DMS 273 (cell line): ENCODE results near the gene ABHD6.
"Not testable (repeated sequence)": the region's sequence is repeated elsewhere in the genome, so short reads cannot be mapped to it uniquely, and the experiment has no call there.

Source experiments
- DNase-seq: peaks from one replicate; lab custom pipeline; 2025; ENCODE audit not compliant: unreplicated experiment; lab: John Stamatoyannopoulos, UW

The ABHD6 gene

GRCh38 chr3:58273362-58273761, 35.8 kb downstream of the ABHD6 start:
- DNase-seq: not testable (repeated sequence)

DNA sequence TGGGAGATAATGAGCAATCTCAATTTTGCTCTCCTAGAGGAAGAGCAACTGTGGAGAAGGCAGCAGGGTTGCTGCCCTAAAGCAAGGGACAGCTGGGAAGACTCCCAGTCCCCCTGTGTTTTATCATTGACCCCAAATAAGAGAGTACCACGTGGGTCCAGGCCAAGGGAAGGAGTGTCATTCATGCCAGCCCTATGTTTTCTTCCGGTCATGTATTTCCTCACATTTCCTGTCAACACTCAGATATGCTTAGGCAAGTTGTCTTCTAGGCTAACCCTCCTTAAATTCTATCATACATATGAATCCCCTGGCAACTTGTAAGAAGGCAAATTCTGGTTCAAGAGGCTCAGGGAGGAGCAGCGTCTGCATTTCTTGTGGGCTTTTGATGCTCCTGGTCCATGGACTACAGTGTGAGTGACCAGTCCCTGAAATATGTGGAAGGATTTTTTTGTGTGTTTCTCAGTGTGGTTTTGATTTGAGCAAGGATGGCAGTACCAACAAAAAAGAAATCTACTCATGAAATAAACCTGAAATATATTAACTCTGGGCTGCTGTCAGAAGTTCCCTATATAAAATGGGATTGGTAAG, 36.5 kb downstream of the ABHD6 start:
- no peak for DNase-seq

DNA sequence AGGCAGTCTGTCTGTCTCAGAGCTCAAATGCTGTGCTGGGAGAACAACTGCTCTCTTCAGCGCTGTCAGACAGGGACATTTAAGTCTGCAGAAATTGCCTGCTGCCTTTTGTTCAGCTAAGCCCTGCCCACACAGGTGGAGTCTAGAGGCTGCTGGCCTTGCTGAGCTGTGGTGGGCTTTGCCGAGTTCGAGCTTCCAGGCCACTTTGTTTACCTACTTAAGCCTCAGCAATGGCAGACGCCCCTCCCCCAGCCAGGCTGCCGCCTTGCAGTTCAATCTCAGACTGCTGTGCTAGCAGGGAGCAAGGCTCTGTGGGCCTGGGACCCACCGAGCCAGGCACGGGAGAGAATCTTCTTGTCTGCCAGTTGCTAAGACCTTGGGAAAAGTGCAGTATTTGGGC, 43.5 kb downstream of the ABHD6 start:
- no peak for DNase-seq

DNA sequence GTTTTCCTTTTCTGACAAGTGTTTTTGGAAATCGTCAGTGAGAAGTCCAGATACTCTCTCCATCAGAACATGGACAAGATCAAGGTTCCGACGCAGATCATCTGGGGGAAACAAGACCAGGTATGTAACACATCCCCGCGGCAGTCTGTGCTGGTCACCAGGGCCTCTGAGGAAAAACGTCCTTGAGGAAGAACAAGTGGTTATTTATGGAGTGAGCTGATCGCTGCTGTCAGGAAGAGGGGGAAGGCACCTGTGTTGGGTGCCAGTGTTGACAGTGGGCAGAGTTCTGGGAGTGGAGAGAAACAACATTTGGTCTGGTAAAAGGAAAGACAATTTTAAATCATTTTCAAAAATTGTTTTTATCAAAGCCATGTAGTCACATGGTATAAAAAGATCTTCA, 47.7 kb downstream of the ABHD6 start:
- DNase-seq: no peak

GRCh38 chr3:58287354-58287753, 49.8 kb downstream of the ABHD6 start:
- DNase-seq: no peak

DNA sequence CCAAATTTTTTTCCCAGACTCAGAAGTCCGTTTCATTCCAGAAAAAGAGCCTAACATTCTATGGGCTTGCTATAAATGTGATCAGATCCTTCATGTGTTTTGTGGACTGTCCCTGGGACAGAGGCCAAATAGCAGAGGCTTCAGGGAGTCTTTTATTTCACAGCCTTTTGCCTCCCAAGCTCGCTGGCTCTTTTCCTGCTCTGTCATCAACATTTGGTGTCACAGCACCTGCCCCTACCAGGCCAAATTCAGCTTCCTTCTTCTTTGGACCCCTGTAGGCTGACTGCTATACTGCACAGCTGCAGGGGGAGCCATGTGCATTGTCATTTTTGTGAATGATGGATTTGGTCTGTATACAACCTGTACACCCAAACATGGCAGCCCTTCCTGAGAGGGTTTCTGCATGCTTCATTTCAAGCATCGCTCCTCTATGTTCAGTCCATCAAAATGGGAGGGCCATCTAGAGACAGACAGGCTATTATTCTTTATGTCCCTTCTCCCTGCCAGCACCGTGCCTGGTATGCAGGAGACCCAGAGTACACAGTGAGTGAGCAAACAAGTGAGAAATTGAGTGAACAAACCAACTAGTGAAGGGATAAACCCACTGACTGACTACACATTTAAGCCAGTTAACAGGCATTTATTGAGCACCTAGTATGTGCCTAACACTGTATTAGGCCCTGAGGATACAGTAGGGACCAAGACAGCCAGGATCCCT, 50.6 kb downstream of the ABHD6 start:
- DNase-seq: no peak

DNA sequence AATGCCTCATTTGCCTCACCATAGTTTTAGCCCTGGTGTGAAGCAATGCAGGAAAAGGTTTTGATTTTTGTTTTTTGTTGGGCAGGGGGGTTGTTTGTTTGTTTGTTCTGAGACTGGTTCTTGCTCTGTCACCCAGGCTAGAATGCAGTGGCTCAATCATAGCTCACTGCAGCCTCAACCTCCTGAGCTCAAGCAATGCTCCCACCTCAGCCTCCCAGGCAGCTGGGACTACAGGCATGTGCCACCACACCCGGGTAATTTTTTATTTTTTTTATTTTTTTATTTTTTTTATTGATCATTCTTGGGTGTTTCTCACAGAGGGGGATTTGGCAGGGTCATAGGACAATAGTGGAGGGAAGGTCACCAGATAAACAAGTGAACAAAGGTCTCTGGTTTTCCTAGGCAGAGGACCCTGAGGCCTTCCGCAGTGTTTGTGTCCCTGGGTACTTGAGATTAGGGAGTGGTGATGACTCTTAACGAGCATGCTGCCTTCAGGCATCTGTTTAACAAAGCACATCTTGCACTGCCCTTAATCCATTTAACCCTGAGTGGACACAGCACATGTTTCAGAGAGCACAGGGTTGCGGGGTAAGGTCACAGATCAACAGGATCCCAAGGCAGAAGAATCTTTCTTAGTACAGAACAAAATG, 51.5 kb downstream of the ABHD6 start:
- DNase-seq: not testable (repeated sequence)

GRCh38 chr3:58290446-58290845, 52.9 kb downstream of the ABHD6 start:
- not testable (repeated sequence) for DNase-seq

GRCh38 chr3:58291671-58292338, 54.2 kb downstream of the ABHD6 start:
- DNase-seq: no peak

DNA sequence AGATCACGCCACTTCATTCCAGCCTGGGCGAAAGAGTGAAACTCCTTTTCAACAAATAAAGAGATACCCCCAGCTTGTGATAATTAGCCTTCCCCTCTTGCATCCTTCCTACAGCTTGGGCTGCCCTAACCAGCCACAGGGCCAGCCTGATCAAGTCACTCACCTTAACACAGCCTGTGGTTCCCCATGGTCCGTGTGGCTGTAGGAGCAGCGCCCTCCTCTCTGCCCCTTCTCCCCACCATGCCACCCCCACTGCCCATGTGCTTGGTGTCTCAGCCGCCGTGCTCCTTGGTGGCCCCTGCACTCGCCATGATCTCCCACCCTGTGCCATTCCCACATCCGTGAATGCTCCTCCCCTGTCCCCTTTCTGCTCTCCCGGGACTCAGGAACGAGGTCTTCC, 55.3 kb downstream of the ABHD6 start:
- DNase-seq: no peak

- no peak for DNase-seq
These were observed 55.9 kb downstream of the ABHD6 start for GRCh38 chr3:58293516-58293915.

- no peak for DNase-seq
These were observed 58.7 kb downstream of the ABHD6 start for GRCh38 chr3:58296269-58296668.

DNA sequence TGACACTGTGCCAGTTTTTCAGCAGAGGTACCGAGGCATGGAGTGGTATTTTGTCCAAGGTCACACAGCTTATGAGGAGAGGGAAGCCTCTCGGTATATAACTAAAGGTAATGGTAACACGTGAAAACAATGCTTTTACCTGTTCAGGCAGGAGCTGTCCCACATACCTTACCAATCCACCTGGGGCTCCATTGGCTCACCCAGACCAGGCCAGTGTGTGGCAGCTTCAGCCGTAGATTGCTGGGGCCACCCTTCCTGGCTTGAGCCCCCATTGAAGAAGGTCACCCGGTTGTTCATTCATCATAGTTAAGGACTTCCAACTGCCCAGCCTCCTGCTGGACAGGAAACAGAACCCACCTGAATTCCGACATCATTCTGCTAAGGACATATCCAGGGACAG, 59.3 kb downstream of the ABHD6 start:
- no peak for DNase-seq

GRCh38 chr3:58298190-58298589, 60.6 kb downstream of the ABHD6 start:
- DNase-seq: no peak

DNA sequence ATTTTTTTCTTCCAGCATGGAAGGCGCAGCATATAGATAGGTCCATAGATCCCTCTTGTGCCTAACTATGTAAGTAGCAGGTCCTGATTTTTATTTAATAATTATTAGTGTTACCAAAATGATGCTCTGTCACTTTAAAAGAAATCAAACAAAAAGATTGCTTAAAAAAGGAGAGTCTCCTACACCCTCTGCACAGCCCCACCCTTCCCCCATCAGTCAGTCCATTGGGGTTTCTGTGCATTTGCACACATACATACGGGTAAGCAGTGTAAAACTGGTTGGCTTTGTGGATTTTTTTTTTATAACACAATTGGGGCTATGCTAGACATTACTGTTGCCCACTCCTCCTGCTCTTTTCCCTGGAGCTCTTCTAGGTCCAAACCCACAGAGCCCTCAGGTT, 61.5 kb downstream of the ABHD6 start:
- no peak for DNase-seq

DNA sequence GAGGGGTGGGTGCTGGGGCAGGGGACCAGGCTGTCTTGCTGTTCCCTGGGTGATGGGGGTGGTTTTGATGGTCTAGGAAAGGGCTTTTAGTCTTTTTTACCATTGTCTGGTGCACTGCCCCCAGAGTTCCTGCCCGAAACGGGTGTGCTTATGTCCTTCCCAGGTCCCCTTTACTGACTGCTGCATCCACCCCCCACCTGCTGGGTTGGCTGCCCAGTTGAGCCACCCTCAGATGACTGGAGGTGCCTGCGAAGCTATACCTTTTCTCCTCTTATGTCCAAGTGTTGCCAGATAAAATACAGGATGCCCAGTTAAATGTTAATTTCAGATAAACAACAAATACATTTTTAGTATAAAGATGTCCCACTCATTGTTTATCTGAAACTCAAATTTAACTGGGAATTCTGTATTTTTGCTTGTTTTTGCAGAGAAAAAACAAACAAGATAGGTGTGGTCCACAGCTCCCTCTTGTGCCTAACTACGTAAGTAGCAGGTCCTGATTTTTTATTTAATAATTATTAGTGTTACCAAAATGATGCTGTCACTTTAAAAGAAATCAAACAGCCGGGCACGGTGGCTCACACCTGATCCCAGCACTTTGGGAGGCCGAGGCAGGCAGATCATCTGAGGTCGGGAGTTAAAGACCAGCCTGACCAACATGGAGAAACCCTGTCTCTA, 62.4 kb downstream of the ABHD6 start:
- peak; percentile 37 for DNase-seq

GRCh38 chr3:58305882-58306711, 68.5 kb downstream of the ABHD6 start, which contains the start of the genes HTD2 and RPP14:
Gene HTD2, plus strand, starts transcription at chr3:58306520. Its CDS starts 11,094 bp downstream, at chr3:58317614.
Gene RPP14, plus strand, starts transcription at chr3:58306245. Its CDS starts 4,085 bp downstream, at chr3:58310330.
- peak; percentile 98 for DNase-seq

DNA sequence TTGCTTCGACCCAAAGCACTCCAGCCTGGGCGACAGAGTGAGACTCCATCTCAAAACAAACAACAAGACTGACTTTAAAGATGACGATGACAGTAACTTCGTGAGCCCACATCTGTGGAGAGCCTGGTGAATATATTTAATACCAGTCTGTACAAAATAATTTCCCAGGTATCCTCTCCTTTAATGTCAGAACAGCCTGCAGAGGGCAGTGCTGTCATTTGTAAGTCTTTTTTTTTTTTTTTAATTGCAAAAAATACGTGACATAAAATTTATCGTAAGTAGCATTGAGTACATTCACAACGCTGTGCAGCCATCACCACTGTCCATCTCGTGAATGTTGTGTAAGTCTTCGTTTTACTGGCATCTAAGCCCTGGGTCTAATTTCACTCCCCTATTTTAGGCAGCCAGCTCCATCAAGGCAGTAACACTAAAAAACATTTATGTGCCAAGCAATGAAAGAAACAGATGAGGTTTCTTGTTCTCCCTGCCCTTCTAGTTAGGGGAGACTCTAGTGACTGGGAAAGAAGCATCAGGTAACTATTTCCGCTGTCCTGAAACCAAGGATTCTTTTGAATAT, 70.1 kb downstream of the ABHD6 start:
- peak; percentile 61 for DNase-seq

GRCh38 chr3:58308728-58309127, 71.1 kb downstream of the ABHD6 start:
- DNase-seq: peak; percentile 16

- no peak for DNase-seq
These were observed 80.2 kb downstream of the ABHD6 start for GRCh38 chr3:58317811-58318210.
